SK-N-SH (cell line): ENCODE results near the gene CD6.

Experiments
- CHD2 ChIP-seq: fragments of 150-350 bp; IDR thresholded peaks from 2 replicates; pipeline ENCODE4 v1.6.1; 2018; ENCODE audit warnings: low read length; ENCODE audit not compliant: partially characterized antibody
- EP300 ChIP-seq, 2 experiments: IDR thresholded peaks; 2 replicates each; pipeline versions ENCODE4 v1.4.0 to v1.6.1; 2012; ENCODE audit warnings: borderline replicate concordance in 1 of 2, low read depth in 1 of 2, low read length in 1 of 2
- IRF3 ChIP-seq: fragments of 150-350 bp; IDR thresholded peaks from 2 replicates; pipeline ENCODE4 v1.6.1; 2016; ENCODE audit warnings: mild to moderate bottlenecking, low read depth, low read length
- RAD21 ChIP-seq: IDR thresholded peaks from 2 replicates; pipeline ENCODE4 v1.6.1; 2012; ENCODE audit warnings: mild to moderate bottlenecking, low read length
- USF1 ChIP-seq: IDR thresholded peaks from 2 replicates; pipeline ENCODE4 v1.4.0; 2012; ENCODE audit warnings: low read depth, borderline replicate concordance
- TF ChIP-seq, protein P1 (sequence below): fragments of 200-600 bp; sonication (generic); IDR thresholded peaks from 2 replicates; pipeline ENCODE4 v1.6.1; 2017; ENCODE audit warnings: antibody characterized with exemption, mild to moderate bottlenecking, moderate library complexity
- TF ChIP-seq, protein P2 (sequence below): IDR thresholded peaks from 2 replicates; pipeline ENCODE4 v1.4.0; 2012; ENCODE audit warnings: low read depth

DNA sequence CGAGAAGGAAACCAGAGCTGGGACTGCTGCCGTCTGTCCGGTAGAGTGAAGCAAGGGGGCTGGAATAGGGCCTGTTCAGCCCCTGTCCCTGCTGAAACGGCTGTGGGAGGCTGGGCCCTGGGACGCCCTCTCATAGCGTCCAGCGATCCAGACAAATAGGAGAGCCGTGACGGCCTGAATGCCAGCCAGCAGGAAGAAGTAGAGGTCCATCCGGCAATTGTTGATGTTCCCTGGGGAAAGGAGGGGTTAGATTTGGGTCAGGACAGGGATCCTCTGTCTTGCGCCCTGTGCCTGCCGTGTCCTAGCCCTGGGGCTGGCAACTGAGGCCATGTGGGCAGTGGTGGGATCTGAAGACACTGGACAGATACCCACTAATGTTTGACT lies 34.3 kb upstream of the CD6 start:
- TF ChIP-seq IRF3, result no peak
- no peak for TF ChIP-seq EP300 (IDR thresholded peaks at IDR 0.05; ENCODE audit: borderline replicate concordance in 1 of 2, low read depth in 1 of 2, low read length in 1 of 2)
- TF ChIP-seq, protein P1, sequence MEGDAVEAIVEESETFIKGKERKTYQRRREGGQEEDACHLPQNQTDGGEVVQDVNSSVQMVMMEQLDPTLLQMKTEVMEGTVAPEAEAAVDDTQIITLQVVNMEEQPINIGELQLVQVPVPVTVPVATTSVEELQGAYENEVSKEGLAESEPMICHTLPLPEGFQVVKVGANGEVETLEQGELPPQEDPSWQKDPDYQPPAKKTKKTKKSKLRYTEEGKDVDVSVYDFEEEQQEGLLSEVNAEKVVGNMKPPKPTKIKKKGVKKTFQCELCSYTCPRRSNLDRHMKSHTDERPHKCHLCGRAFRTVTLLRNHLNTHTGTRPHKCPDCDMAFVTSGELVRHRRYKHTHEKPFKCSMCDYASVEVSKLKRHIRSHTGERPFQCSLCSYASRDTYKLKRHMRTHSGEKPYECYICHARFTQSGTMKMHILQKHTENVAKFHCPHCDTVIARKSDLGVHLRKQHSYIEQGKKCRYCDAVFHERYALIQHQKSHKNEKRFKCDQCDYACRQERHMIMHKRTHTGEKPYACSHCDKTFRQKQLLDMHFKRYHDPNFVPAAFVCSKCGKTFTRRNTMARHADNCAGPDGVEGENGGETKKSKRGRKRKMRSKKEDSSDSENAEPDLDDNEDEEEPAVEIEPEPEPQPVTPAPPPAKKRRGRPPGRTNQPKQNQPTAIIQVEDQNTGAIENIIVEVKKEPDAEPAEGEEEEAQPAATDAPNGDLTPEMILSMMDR, result no peak
- TF ChIP-seq, protein P2, sequence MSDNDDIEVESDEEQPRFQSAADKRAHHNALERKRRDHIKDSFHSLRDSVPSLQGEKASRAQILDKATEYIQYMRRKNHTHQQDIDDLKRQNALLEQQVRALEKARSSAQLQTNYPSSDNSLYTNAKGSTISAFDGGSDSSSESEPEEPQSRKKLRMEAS, result no peak
- no peak for TF ChIP-seq RAD21
- no peak for TF ChIP-seq USF1
- no peak for TF ChIP-seq CHD2
